GM12878 (cell line): ENCODE measurements around the gene BCL10.

Source experiments
- CTCF ChIP-seq, 3 experiments: IDR thresholded peaks in 2 of 3; conservative IDR thresholded peaks in 1 of 3; 2 replicates each; pipeline ENCODE4 v1.5.1; 2011; ENCODE audit warnings: low read depth in 3 of 3, low read length in 3 of 3, mild to moderate bottlenecking in 3 of 3, control low read depth in 2 of 3, moderate library complexity in 2 of 3, inconsistent platforms in 1 of 3, mixed read lengths in 1 of 3; ENCODE audit not compliant: control insufficient read depth in 2 of 3, insufficient read depth in 1 of 3; ENCODE audit errors: extremely low read depth in 1 of 3
- CUX1 ChIP-seq: IDR thresholded peaks from 2 replicates; pipeline ENCODE4 v1.6.1; 2012; ENCODE audit warnings: improper control_type of control experiment, low read depth, low read length; ENCODE audit not compliant: insufficient replicate concordance
- MEF2A ChIP-seq: IDR thresholded peaks from 2 replicates; pipeline ENCODE4 v1.6.1; 2011; ENCODE audit warnings: low read depth, mild to moderate bottlenecking, low read length, moderate library complexity; ENCODE audit not compliant: insufficient read depth
- RAD51 ChIP-seq: fragments of 450-650 bp; IDR thresholded peaks from 2 replicates; pipeline ENCODE4 v1.6.1; 2016; ENCODE audit warnings: moderate library complexity, mild to moderate bottlenecking, inconsistent platforms
- SREBF2 ChIP-seq: IDR thresholded peaks from 2 replicates; pipeline ENCODE4 v1.6.1; 2012; ENCODE audit warnings: mild to moderate bottlenecking, low read length
- TAF1 ChIP-seq: IDR thresholded peaks from 2 replicates; pipeline ENCODE4 v1.6.1; 2011; ENCODE audit warnings: mild to moderate bottlenecking, low read depth, low read length, borderline replicate concordance
- TCF7 ChIP-seq: IDR thresholded peaks from 2 replicates; pipeline ENCODE4 v1.6.1; 2014; ENCODE audit warnings: antibody characterized with exemption, borderline replicate concordance
- ZNF207 ChIP-seq: fragments of 450-650 bp; IDR thresholded peaks from 2 replicates; pipeline ENCODE4 v1.6.1; 2014; ENCODE audit warnings: antibody characterized with exemption, mild to moderate bottlenecking, borderline replicate concordance

- no peak for TF ChIP-seq CUX1
- no peak for TF ChIP-seq SREBF2
- no peak for TF ChIP-seq TAF1
- no peak for TF ChIP-seq ZNF207
- TF ChIP-seq MEF2A = no peak
- no peak for TF ChIP-seq RAD51
- no peak for TF ChIP-seq TCF7
- TF ChIP-seq CTCF (IDR thresholded peaks at IDR 0.05 in 2 of 3, conservative IDR thresholded peaks at IDR 0.05 in 1 of 3; ENCODE audit: control insufficient read depth in 2 of 3, extremely low read depth in 1 of 3, insufficient read depth in 1 of 3, low read depth in 3 of 3, low read length in 3 of 3) = no peak
These were observed 39.9 kb upstream of the BCL10 start for GRCh38 chr1:85316321-85316720.
